Measurements from ENCODE around the gene COL19A1. TPM values are rescaled to one million over a fixed set of nuclear protein-coding genes. Genes with fewer than 3 reads are reported as not detected.

The COL19A1 gene
- total RNA-seq, 4 donors from 2014 or later, result 0.19 TPM; not detected in 3

DNA sequence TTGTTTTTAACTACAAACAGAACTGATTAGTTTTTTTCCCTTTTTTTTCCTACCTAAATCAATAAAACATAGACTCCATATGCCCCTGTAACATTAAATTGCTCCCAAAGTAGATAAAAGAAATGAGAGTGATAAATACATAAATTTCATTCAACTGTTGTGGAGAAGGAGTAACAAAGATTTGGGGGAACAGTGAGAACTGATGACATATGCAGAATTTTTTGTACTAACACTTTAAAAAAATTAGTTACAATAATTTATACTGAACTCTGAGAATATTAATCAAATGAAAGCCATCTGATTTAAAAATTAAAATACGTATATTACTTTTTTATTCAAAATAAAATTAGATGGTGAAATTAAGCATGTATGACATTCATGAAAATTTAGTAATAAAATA lies 195.7 kb downstream of the COL19A1 start:
- no peak overlapping the region for H3K4me3 ChIP-seq
- no peaks in the 10 kb centered on the region for H3K27me3 ChIP-seq
- TF ChIP-seq, protein P1, sequence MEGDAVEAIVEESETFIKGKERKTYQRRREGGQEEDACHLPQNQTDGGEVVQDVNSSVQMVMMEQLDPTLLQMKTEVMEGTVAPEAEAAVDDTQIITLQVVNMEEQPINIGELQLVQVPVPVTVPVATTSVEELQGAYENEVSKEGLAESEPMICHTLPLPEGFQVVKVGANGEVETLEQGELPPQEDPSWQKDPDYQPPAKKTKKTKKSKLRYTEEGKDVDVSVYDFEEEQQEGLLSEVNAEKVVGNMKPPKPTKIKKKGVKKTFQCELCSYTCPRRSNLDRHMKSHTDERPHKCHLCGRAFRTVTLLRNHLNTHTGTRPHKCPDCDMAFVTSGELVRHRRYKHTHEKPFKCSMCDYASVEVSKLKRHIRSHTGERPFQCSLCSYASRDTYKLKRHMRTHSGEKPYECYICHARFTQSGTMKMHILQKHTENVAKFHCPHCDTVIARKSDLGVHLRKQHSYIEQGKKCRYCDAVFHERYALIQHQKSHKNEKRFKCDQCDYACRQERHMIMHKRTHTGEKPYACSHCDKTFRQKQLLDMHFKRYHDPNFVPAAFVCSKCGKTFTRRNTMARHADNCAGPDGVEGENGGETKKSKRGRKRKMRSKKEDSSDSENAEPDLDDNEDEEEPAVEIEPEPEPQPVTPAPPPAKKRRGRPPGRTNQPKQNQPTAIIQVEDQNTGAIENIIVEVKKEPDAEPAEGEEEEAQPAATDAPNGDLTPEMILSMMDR (IDR thresholded peaks at IDR 0.05), result no peak
- TF ChIP-seq POLR2A (IDR thresholded peaks at IDR 0.05), result no peak
- no peaks in the 10 kb centered on the region for H3K9me3 ChIP-seq
- H3K4me1 ChIP-seq, result no peaks in the 10 kb centered on the region
- H3K27ac ChIP-seq, result no peak overlapping the region
- DNase-seq, result no peak
- 31 to 81% methylated on average over 1 of the region's 1 CpG for WGBS, 2 donors
- no peaks in the 10 kb centered on the region for H3K36me3 ChIP-seq
- intact Hi-C loops (cut with DNase I), result no loop called here

DNA sequence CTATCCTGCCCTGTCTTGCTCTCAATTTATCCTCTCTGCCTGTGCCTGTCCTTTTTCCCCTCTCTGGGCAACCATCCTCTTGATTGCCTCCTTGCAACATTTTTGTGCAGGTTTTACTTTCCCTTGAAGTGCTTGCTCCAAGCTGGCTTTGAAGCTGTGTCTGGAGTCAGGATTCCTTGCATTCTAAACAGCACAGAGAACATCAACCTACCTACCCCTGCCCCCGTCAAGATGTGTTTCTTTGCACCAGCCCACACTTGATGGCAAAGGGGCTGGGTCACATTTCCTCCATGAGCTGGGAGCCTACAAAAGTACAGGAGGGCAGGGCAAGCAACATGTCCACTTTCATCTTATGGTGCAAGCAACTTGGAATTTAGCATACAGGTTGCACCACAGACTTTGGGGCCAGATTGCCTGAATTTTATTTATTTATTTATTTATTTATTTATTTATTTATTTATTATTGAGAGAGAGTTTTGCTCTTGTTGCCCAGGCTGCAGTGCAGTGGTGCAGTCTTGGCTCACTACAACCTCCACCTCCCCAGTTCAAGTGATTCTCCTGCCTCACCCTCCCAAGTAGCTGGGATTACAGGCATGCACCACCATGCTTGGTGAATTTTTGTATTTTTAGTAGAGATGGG lies 206.3 kb downstream of the COL19A1 start:
- intact Hi-C loops (cut with DNase I), result no loop called here
- Histone ChIP-seq H3K4me3 (no peak overlapping the region), H3K27ac (no peak overlapping the region), H3K9me3 (no peaks in the 10 kb centered on the region), H3K36me3 (no peaks in the 10 kb centered on the region), H3K4me1 (no peaks in the 10 kb centered on the region), H3K27me3 (no peaks in the 10 kb centered on the region)
- no peak for TF ChIP-seq POLR2A (IDR thresholded peaks at IDR 0.05)
- TF ChIP-seq, protein P1 (IDR thresholded peaks at IDR 0.05), result no peak
- WGBS, 2 donors, result 57 to 80% methylated on average over 1 of the region's 1 CpG
- no peak for DNase-seq

GRCh38 chr6:70073637-70074036 lies 207.3 kb downstream of the COL19A1 start:
- no peak for DNase-seq
- TF ChIP-seq POLR2A (IDR thresholded peaks at IDR 0.05), result no peak
- TF ChIP-seq, protein P1 (IDR thresholded peaks at IDR 0.05), result no peak
- no peaks in the 10 kb centered on the region for H3K36me3 ChIP-seq
- no peaks in the 10 kb centered on the region for H3K27me3 ChIP-seq
- no peaks in the 10 kb centered on the region for H3K4me1 ChIP-seq
- H3K9me3 ChIP-seq, result no peaks in the 10 kb centered on the region
- intact Hi-C loops (cut with DNase I), result no loop called here
- H3K4me3 ChIP-seq, result no peak overlapping the region
- H3K27ac ChIP-seq, result no peak overlapping the region

GRCh38 chr6:70079241-70079640 lies 212.9 kb downstream of the COL19A1 start:
- Histone ChIP-seq H3K9me3 (no peaks in the 10 kb centered on the region), H3K27ac (no peak overlapping the region), H3K4me1 (no peaks in the 10 kb centered on the region), H3K4me3 (no peak overlapping the region), H3K27me3 (no peaks in the 10 kb centered on the region), H3K36me3 (no peaks in the 10 kb centered on the region)
- DNase-seq, result no peak
- WGBS, 2 donors, result 77 to 81% methylated on average over 3 of the region's 3 CpGs
- intact Hi-C loops (cut with DNase I), result no loop called here
- TF ChIP-seq POLR2A (IDR thresholded peaks at IDR 0.05), result no peak
- TF ChIP-seq, protein P1 (IDR thresholded peaks at IDR 0.05), result no peak

- Histone ChIP-seq H3K27me3 (no peaks in the 10 kb centered on the region), H3K4me1 (no peaks in the 10 kb centered on the region), H3K36me3 (no peaks in the 10 kb centered on the region), H3K27ac (no peak overlapping the region), H3K9me3 (no peaks in the 10 kb centered on the region), H3K4me3 (no peak overlapping the region)
- TF ChIP-seq, protein P1 (IDR thresholded peaks at IDR 0.05), result no peak
- TF ChIP-seq POLR2A (IDR thresholded peaks at IDR 0.05), result no peak
- no peak for DNase-seq
- WGBS, 2 donors, result 39 to 58% methylated on average over 4 of the region's 4 CpGs
- intact Hi-C loops (cut with DNase I), result no loop called here
Measured at GRCh38 chr6:70080443-70081070, 214.2 kb downstream of the COL19A1 start.
